ENCODE results near the gene VGLL2.

VGLL2 gene

DNA sequence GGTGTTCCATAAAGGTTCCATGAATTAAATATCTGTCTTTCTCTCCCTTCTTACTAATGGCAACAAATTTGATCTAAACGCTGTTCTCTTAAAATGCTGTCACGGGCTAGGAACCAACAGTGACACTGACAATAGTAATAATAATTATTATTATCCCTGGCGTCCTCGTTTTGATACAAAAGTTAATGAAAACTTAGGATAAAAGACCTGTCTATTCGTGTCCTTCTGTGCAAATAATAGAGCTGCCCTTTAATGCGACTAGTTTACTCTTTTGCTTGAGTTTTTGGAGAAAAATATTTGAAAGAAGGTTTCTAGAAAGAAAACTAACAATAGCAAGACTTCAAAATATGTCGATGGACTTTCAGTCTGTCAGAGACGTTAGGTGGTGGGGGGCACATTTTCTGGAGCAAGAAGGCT is 4.3 kb downstream of the VGLL2 start:
- no peak for DNase-seq (ENCODE audit: low spot score)

- peak; percentile 66 for DNase-seq (ENCODE audit: low spot score)
Measured at GRCh38 chr6:117270055-117270842, 4.9 kb downstream of the VGLL2 start.

GRCh38 chr6:117270843-117271507 is 5.6 kb downstream of the VGLL2 start:
- DNase-seq (ENCODE audit: low spot score): no peak

GRCh38 chr6:117272032-117272866 is 6.9 kb downstream of the VGLL2 start:
- DNase-seq (ENCODE audit: low spot score): no peak

- DNase-seq (ENCODE audit: low spot score): no peak
Measured at GRCh38 chr6:117272891-117273290, 7.5 kb downstream of the VGLL2 start.

- DNase-seq (ENCODE audit: low spot score): no peak
Measured at GRCh38 chr6:117275205-117275604, 9.8 kb downstream of the VGLL2 start.

DNA sequence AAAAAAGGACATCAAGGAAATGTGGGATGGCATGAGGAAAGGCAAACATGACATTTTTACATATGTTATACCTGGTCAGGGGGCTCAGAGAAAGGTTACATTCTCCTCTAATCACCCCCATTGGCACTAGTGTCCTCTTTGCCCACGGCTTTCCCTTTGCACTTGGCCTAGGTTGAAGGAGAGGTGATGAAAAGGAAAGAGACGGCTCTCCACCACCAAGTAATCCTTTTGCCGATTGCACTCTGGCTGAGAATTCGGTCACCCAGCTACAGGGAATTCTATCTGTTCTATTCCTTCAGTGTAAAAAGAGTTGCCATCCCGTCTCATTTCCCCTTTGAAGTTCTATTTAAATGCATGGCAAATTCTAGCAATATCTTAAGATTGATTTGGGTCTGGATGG is 10.4 kb downstream of the VGLL2 start:
- DNase-seq (ENCODE audit: low spot score): no peak

- DNase-seq (ENCODE audit: low spot score): no peak
Measured at GRCh38 chr6:117276778-117277316, 11.5 kb downstream of the VGLL2 start.

DNA sequence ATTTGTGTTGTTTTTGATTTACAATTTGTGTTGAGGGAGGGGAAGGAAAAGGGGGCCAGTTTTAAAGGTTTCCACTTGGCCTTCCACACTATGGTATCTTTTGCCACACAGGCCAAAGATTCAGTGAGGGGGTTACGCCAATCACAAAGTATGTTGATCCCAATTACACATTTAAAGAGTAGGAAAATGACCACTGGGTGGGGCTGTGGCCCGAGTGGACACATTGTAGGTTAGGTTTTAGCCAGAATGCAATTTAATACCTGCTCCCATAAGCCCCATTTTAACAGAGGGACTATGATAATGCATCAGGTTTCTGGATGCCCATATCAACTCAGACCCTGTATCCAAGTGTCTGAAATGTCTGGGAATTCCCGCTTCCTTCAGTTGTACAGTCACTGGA is 15.6 kb downstream of the VGLL2 start:
- DNase-seq (ENCODE audit: low spot score): no peak

- DNase-seq (ENCODE audit: low spot score): no peak
Measured at GRCh38 chr6:117288083-117288715, 22.8 kb downstream of the VGLL2 start.

DNA sequence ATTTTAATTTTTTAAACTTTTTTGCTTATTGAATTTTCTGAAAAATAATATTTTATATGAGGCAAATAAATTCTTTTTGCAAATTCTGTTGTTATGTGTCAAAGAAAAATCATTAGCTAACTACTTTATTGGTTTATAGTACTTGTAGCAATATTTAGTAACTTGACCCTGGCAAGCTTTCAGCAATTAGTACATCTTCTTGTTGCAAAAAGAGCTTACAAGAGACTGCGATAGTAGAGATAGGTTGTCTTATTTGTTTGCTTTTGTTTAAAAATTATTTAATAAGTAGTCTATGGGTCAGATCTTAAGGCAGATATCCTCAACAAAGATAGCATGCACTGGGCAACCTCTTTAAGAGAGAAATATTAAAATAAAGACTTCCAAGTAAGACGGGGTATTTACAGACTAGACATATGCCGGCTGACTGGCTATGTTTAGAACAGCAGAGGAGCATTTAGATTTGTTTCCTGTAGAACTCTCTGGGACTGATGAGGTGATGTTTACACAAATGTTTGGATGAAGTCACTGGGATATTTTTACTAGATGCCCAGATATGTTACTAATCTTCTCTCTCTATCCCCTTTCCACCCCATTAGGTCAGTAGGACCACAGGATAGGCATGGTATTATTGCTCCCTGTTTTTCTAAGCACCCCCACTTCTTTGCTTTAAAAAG is 25.0 kb downstream of the VGLL2 start:
- DNase-seq (ENCODE audit: low spot score): no peak

- no peak for DNase-seq (ENCODE audit: low spot score)
Measured at GRCh38 chr6:117298941-117299340, 33.6 kb downstream of the VGLL2 start.

DNA sequence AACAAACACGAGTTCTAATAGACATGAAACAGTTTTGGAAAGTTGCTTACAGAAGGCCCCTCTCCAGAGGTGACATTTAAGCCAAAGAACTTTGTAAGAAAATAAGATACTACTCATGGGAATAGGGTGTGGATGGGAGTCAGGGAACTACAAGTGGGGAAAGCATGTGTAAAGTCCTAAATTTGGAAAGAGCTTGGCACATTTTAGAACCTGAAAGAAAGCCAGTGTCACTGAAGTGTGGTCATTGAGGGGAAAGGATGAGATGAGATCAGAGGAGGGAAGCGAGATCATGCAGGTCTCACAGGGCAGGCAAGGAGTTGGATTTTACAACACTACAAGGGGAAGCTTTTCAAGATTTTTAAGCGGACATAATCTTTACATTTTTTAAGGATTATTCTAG is 38.0 kb downstream of the VGLL2 start:
- no peak for DNase-seq (ENCODE audit: low spot score)

GRCh38 chr6:117304446-117304845 is 39.1 kb downstream of the VGLL2 start:
- no peak for DNase-seq (ENCODE audit: low spot score)

DNA sequence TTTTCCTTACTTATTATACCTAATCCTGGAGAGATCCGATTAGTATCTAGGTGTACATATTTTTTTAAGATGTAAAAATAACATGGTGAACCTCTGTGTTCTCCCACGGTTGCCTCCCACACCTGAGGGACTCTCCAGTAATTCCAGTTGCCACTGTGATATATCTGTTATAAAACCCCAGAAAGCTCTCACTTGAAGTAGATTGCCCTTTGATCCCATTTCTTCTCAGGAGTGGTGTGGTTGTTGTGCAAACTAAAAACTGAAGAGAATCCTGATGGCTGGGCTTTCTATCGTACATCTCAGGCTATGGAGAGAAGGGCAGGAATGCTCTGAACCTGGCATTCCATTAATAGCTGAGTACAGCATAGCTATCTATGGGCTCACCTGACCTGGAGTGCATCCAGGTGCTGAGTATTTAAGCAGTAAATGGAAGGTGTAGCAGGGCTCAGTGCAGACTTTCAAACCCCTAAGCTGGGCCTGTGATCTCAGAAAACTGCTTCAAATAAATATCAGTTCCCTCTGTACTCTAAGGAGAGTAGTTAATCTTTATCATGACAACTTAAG is 41.0 kb downstream of the VGLL2 start:
- no peak for DNase-seq (ENCODE audit: low spot score)

GRCh38 chr6:117307655-117308054 is 42.3 kb downstream of the VGLL2 start:
- no peak for DNase-seq (ENCODE audit: low spot score)

- no peak for DNase-seq (ENCODE audit: low spot score)
Measured at GRCh38 chr6:117309069-117309468, 43.7 kb downstream of the VGLL2 start.

DNA sequence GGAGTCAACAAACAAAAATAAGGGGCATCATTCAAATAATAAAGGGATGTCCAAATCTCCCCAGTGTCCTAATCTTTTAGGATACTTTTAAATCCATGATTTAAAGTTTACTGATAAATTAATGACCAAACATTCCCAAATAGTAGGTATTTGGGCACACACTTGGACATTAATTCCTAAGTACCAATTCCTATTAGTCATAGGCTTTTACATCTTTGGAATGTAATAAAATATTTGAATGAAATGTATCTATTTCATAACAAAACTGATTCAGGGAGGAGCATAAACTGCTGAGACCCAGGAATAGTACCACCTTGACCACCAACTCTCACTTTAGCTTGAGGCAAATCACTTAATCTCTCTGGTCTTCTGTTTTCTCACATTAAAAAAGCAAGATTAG is 44.3 kb downstream of the VGLL2 start:
- DNase-seq (ENCODE audit: low spot score): no peak

DNA sequence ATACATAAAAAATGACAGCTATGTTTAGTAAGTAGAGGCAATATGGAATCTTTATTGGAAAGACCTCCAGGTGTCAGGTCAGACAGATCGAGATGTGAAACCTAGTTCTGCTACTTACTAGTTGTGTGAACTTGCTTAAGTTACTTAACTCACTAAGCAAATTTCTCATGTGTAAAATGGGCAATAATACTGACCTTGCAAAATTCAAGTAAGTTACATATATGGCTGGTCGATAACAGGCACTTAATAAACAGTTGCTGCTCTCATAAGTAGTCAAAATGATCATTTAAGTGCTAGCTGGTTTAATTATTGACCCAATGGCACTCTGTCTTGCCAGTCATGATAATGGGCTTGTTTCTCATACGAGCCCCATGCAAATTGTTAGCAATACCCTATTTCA is 46.0 kb downstream of the VGLL2 start:
- DNase-seq (ENCODE audit: low spot score): no peak

- DNase-seq (ENCODE audit: low spot score): no peak
Measured at GRCh38 chr6:117311726-117312125, 46.4 kb downstream of the VGLL2 start.

GRCh38 chr6:117317261-117317660 is 51.9 kb downstream of the VGLL2 start:
- DNase-seq (ENCODE audit: low spot score): no peak
